Thyroid gland (tissue), 4 donors: Measurements from ENCODE around the gene ABHD5.

ENCODE experiments used
- CTCF ChIP-seq, 6 experiments: fragments of 200-600 bp in 3 of 6; fragments of 450-650 bp in 3 of 6; sonication (generic) in 3 of 6; IDR thresholded peaks; one replicate each; pipeline ENCODE4 v1.5.1; 2016 to 2019; ENCODE audit warnings: antibody characterized with exemption in 6 of 6, mild to moderate bottlenecking in 2 of 6, inconsistent platforms in 1 of 6, moderate library complexity in 1 of 6
- POLR2A ChIP-seq, 2 donors: fragments of 450-650 bp; IDR thresholded peaks; one replicate each; pipeline ENCODE4 v1.6.1; 2017; ENCODE audit warnings: antibody characterized with exemption in 2 of 2, mild to moderate bottlenecking in 2 of 2, moderate library complexity in 1 of 2

DNA sequence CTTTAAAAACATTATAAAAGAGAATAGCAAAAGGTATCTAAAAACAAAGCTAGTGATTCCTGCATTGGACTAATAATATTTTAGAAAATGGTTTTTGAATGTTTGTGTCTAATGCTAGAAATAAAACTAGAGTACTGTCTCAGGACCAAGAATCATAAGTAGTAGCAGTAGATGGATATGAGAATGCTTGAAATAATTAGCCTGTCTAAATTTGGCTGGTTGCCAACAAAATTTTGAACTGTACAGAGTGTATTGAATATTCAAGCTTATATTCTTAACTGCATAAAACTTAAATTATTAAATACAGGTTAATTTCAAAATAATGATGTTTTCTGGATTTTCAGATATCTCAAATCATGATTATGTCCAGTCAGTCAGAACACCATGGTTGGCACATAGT, 14.0 kb downstream of the ABHD5 start:
- TF ChIP-seq CTCF (IDR thresholded peaks at IDR 0.05) (no peak), POLR2A (IDR thresholded peaks at IDR 0.05) (no peak)
